ENCODE results near the gene PRKCE. TPM values are rescaled to one million over a fixed set of nuclear protein-coding genes. Genes with fewer than 3 reads are reported as not detected.

PRKCE gene
- total RNA-seq, 1 experiment from 2014 or later: 4.4 TPM

- DNase-seq: no peak
- Mint-ChIP-seq H3K9me3 (ENCODE audit: unreplicated experiment) (no peaks in the 10 kb centered on the region), H3K4me3 (ENCODE audit: unreplicated experiment) (no peak overlapping the region), H3K27me3 (ENCODE audit: insufficient read depth, unreplicated experiment) (no peaks in the 10 kb centered on the region), H3K36me3 (ENCODE audit: insufficient read depth, unreplicated experiment) (no peaks in the 10 kb centered on the region), H3K4me1 (ENCODE audit: low read depth, unreplicated experiment) (peaks cover 20% of the 10 kb centered on the region), H3K27ac (ENCODE audit: unreplicated experiment) (no peak overlapping the region)
- intact Hi-C loops (cut with micrococcal nuclease; ENCODE audit: unreplicated experiment): no loop called here
- Histone ChIP-seq H3K27me3 (replicated peaks; ENCODE audit: control insufficient read depth, insufficient read depth, low read length) (no peaks in the 10 kb centered on the region; the same call in 1 of the 2 replicates), H3K9me3 (no peaks in the 10 kb centered on the region), H3K36me3 (ENCODE audit: control insufficient read depth, insufficient read depth, low read length) (no peaks in the 10 kb centered on the region), H3K4me3 (ENCODE audit: low read depth, low read length) (no peak overlapping the region), H3K4me1 (peaks cover 32% of the 10 kb centered on the region)
- TF ChIP-seq CTCF (IDR thresholded peaks at IDR 0.05; ENCODE audit: insufficient read depth in 1 of 2, low read depth in 1 of 2, low read length in 1 of 2, severe bottlenecking in 1 of 2, unreplicated experiment in 1 of 2): no peak
- CTCF ChIA-PET: no interaction called here
- POLR2A ChIA-PET: no interaction called here
- BruUV-seq (replicated peaks): no TSS peak
Measured at GRCh38 chr2:45964223-45964841, 312.9 kb downstream of the PRKCE start.

- intact Hi-C loops (cut with micrococcal nuclease; ENCODE audit: unreplicated experiment): no loop called here
- no peak for TF ChIP-seq CTCF (IDR thresholded peaks at IDR 0.05; ENCODE audit: insufficient read depth in 1 of 2, low read depth in 1 of 2, low read length in 1 of 2, severe bottlenecking in 1 of 2, unreplicated experiment in 1 of 2)
- Mint-ChIP-seq H3K36me3 (ENCODE audit: insufficient read depth, unreplicated experiment) (no peaks in the 10 kb centered on the region), H3K4me3 (ENCODE audit: unreplicated experiment) (no peak overlapping the region), H3K9me3 (ENCODE audit: unreplicated experiment) (no peaks in the 10 kb centered on the region), H3K27me3 (ENCODE audit: insufficient read depth, unreplicated experiment) (no peaks in the 10 kb centered on the region), H3K27ac (ENCODE audit: unreplicated experiment) (no peak overlapping the region), H3K4me1 (ENCODE audit: low read depth, unreplicated experiment) (peaks cover 20% of the 10 kb centered on the region)
- no peak for DNase-seq
- Histone ChIP-seq H3K36me3 (ENCODE audit: control insufficient read depth, insufficient read depth, low read length) (no peaks in the 10 kb centered on the region), H3K9me3 (no peaks in the 10 kb centered on the region), H3K4me3 (ENCODE audit: low read depth, low read length) (no peak overlapping the region), H3K27me3 (replicated peaks; ENCODE audit: control insufficient read depth, insufficient read depth, low read length) (no peaks in the 10 kb centered on the region; the same call in 1 of the 2 replicates), H3K4me1 (peaks cover 29% of the 10 kb centered on the region)
- POLR2A ChIA-PET: no interaction called here
- CTCF ChIA-PET: no interaction called here
- BruUV-seq (replicated peaks): no TSS peak
Measured at GRCh38 chr2:45964906-45965305, 313.4 kb downstream of the PRKCE start.

GRCh38 chr2:45965871-45966498 is 314.5 kb downstream of the PRKCE start:
- POLR2A ChIA-PET: no interaction called here
- Histone ChIP-seq H3K36me3 (ENCODE audit: control insufficient read depth, insufficient read depth, low read length) (no peaks in the 10 kb centered on the region), H3K4me1 (peaks cover 21% of the 10 kb centered on the region), H3K27me3 (replicated peaks; ENCODE audit: control insufficient read depth, insufficient read depth, low read length) (no peaks in the 10 kb centered on the region; the same call in 1 of the 2 replicates), H3K4me3 (ENCODE audit: low read depth, low read length) (no peak overlapping the region), H3K9me3 (no peaks in the 10 kb centered on the region)
- no peaks in the 10 kb centered on the region for H3K9me3 Mint-ChIP-seq (ENCODE audit: unreplicated experiment)
- no peak overlapping the region for H3K27ac Mint-ChIP-seq (ENCODE audit: unreplicated experiment)
- intact Hi-C loops (cut with micrococcal nuclease; ENCODE audit: unreplicated experiment): no loop called here
- no peak overlapping the region for H3K4me3 Mint-ChIP-seq (ENCODE audit: unreplicated experiment)
- no peak for TF ChIP-seq CTCF (IDR thresholded peaks at IDR 0.05; ENCODE audit: insufficient read depth in 1 of 2, low read depth in 1 of 2, low read length in 1 of 2, severe bottlenecking in 1 of 2, unreplicated experiment in 1 of 2)
- DNase-seq: no peak
- H3K27me3 Mint-ChIP-seq (ENCODE audit: insufficient read depth, unreplicated experiment): peaks cover under 1% of the 10 kb centered on the region
- H3K4me1 Mint-ChIP-seq (ENCODE audit: low read depth, unreplicated experiment): peaks cover 17% of the 10 kb centered on the region
- no peaks in the 10 kb centered on the region for H3K36me3 Mint-ChIP-seq (ENCODE audit: insufficient read depth, unreplicated experiment)
- no TSS peak for BruUV-seq (replicated peaks)
- CTCF ChIA-PET: no interaction called here

Data from Caco-2 (cell line).